ENCODE data around the gene AXIN1.

AXIN1 gene

GRCh38 chr16:291539-291938, 61.0 kb downstream of the AXIN1 start:
- TF ChIP-seq CTCF (conservative IDR thresholded peaks at IDR 0.05; ENCODE audit: control insufficient read depth, insufficient read depth, low read depth, low read length) = no peak
- no peak for DNase-seq (ENCODE audit: low read depth)

GRCh38 chr16:290681-291405, 61.7 kb downstream of the AXIN1 start:
- no peak overlapping the region for H3K4me3 ChIP-seq (ENCODE audit: control insufficient read depth, low read depth, low read length)
- no peak for DNase-seq (ENCODE audit: low read depth)
- no peak for TF ChIP-seq CTCF (conservative IDR thresholded peaks at IDR 0.05; ENCODE audit: control insufficient read depth, insufficient read depth, low read depth, low read length)

More at GRCh38 chr16:291539-291938, 61.0 kb downstream of the AXIN1 start:
- no peak overlapping the region for H3K4me3 ChIP-seq (ENCODE audit: control insufficient read depth, low read depth, low read length)

- no peak for TF ChIP-seq CTCF (conservative IDR thresholded peaks at IDR 0.05; ENCODE audit: control insufficient read depth, insufficient read depth, low read depth, low read length)
- no peak for DNase-seq (ENCODE audit: low read depth)
- H3K4me3 ChIP-seq (ENCODE audit: control insufficient read depth, low read depth, low read length) = no peak overlapping the region
Observed at GRCh38 chr16:290015-290680, 62.4 kb downstream of the AXIN1 start.

- no peak for DNase-seq (ENCODE audit: low read depth)
- H3K4me3 ChIP-seq (ENCODE audit: control insufficient read depth, low read depth, low read length) = no peak overlapping the region
- no peak for TF ChIP-seq CTCF (conservative IDR thresholded peaks at IDR 0.05; ENCODE audit: control insufficient read depth, insufficient read depth, low read depth, low read length)
Observed at GRCh38 chr16:289395-289997, 63.0 kb downstream of the AXIN1 start.

- H3K4me3 ChIP-seq (ENCODE audit: control insufficient read depth, low read depth, low read length) = no peak overlapping the region
- no peak for TF ChIP-seq CTCF (conservative IDR thresholded peaks at IDR 0.05; ENCODE audit: control insufficient read depth, insufficient read depth, low read depth, low read length)
- DNase-seq (ENCODE audit: low read depth) = no peak
Observed at GRCh38 chr16:287981-288920, 64.3 kb downstream of the AXIN1 start.

GRCh38 chr16:287298-287811, 65.2 kb downstream of the AXIN1 start:
- H3K4me3 ChIP-seq (ENCODE audit: control insufficient read depth, low read depth, low read length) = no peak overlapping the region
- no peak for DNase-seq (ENCODE audit: low read depth)
- TF ChIP-seq CTCF (conservative IDR thresholded peaks at IDR 0.05; ENCODE audit: control insufficient read depth, insufficient read depth, low read depth, low read length) = peak; percentile 8

All from fibroblast of mammary gland (primary cell).